ENCODE results near the gene FARSA. TPM values are rescaled to one million over a fixed set of nuclear protein-coding genes. Genes with fewer than 3 reads are reported as not detected.
A peak's percentile ranks its signal among the peaks of the same experiment; 100 is the strongest.

The FARSA gene
- total and polyA plus RNA-seq, 4 experiments from 2014 or later: 53.8 to 68.1 (median 61.2) TPM

DNA sequence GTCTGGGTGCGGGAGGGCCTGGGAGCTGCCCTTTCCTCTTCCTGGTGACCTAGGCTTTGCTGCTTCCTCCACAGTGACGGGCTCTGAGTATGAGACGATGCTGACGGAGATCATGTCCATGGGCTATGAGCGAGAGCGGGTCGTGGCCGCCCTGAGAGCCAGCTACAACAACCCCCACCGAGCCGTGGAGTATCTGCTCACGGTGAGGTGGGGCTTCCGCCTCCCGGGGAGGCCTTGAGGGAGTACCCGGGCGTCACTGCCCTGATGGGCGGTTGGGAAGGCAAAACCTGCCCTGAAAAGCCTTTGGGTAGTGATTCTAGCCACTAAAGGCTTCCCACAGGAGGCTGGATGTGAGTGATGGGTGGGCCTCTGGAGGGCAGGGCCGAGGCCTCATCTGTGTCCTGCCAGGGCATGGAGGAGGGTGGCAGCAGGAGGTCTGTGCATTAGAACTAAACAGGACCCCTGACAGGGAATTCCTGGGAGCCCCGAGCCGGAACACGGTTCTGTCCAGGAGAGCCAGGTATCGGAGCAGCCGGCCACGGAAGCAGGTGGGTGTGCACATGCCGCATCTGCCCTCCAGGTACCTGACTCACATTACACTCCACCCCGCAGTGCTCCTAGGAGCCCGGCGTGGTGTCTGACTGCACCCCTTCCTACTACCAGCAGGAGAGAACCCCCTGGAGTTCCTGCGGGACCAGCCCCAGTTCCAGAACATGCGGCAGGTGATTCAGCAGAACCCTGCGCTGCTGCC, 15.3 kb upstream of the FARSA start:
- Histone ChIP-seq H3K27ac (ENCODE audit: low read depth, low read length) (no peak overlapping the region), H3K4me3 (ENCODE audit: low read length in 2 of 2) (no peak overlapping the region), H3K4me1 (ENCODE audit: insufficient read depth, low read length) (peaks cover 25% of the 10 kb centered on the region), H3K9me3 (ENCODE audit: control insufficient read depth in 1 of 2, low read length in 2 of 2) (no peaks in the 10 kb centered on the region), H3K27me3 (ENCODE audit: insufficient read depth, low read length) (no peaks in the 10 kb centered on the region), H3K36me3 (ENCODE audit: insufficient read depth, low read length) (peaks cover 49% of the 10 kb centered on the region)
- H3K4me1 Mint-ChIP-seq: peaks cover 9 to 39% (median 16%) of the 10 kb centered on the region in 4 donors
- H3K27ac Mint-ChIP-seq: peak overlapping the region in 4 of 7 donors; percentile 29 to 99 (median 60)
- H3K4me3 Mint-ChIP-seq: peak overlapping the region in 2 of 8 donors; percentile 4 to 40
- CTCF ChIA-PET (ENCODE audit: partially characterized antibody): interaction anchor here (0.8 to 1.5 kb wide), 2 partner anchors 16 to 17 kb away, joined by 5 to 7 read pairs; no protein-coding TSS in a partner anchor
- H3K27me3 Mint-ChIP-seq: peaks cover 0 to 2% of the 10 kb centered on the region in 2 donors
- intact Hi-C loops (cut with micrococcal nuclease): loop anchor here (5.0 kb wide), 1 partner anchor 156 kb away; the partner anchor contains the start of gene JUNB
- POLR2A ChIA-PET (ENCODE audit: partially characterized antibody): interaction anchor here (0.9 to 2.0 kb wide), 6 partner anchors 7 to 158 kb away, joined by 3 to 12 read pairs (median 6); partner anchors contain the start of genes CALR, FARSA, GADD45GIP1 and JUNB
- DNase-seq: peak in 1 of 5 donors; percentile 28
- peaks cover 30 to 71% of the 10 kb centered on the region in 2 donors for H3K36me3 Mint-ChIP-seq
- peaks cover 0 to 3% (median 0%) of the 10 kb centered on the region in 8 donors for H3K9me3 Mint-ChIP-seq

DNA sequence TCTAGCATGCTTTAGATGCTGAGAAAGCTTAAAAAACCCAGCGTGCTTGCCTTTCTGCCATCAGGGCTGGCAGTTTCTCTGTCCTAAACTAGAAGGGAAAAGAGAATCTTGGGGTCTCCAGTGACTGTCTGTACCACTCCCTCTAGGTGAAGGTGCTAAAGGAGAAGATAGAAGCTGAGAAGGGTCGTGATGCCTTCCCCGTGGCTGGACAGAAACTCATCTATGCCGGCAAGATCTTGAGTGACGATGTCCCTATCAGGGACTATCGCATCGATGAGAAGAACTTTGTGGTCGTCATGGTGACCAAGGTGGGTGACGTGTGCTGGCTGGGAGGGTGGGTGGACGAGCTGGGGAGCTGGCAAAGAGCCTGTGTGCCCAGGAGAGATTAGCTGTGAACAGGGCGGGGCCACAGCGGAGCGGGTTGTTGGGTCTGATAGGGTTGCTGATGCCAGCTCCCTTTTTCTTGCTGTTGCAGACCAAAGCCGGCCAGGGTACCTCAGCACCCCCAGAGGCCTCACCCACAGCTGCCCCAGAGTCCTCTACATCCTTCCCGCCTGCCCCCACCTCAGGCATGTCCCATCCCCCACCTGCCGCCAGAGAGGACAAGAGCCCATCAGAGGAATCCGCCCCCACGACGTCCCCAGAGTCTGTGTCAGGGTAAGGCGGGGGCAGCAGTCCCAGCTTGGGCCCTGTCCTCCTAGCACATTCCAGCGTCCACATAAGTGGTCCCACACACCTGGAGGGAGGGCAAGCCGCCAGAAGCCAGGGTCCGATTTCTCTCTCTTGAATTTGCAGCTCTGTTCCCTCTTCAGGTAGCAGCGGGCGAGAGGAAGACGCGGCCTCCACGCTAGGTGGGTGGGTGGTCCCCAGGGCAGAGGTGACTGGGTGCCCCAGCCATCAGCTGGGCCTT, 14.4 kb upstream of the FARSA start:
- intact Hi-C loops (cut with micrococcal nuclease): loop anchor here (5.0 kb wide), 1 partner anchor 156 kb away; the partner anchor contains the start of gene JUNB
- Histone ChIP-seq H3K27ac (ENCODE audit: low read depth, low read length) (peak overlapping the region; percentile 0), H3K27me3 (ENCODE audit: insufficient read depth, low read length) (no peaks in the 10 kb centered on the region), H3K4me1 (ENCODE audit: insufficient read depth, low read length) (peaks cover 25% of the 10 kb centered on the region), H3K36me3 (ENCODE audit: insufficient read depth, low read length) (peaks cover 50% of the 10 kb centered on the region), H3K9me3 (ENCODE audit: control insufficient read depth in 1 of 2, low read length in 2 of 2) (no peaks in the 10 kb centered on the region), H3K4me3 (ENCODE audit: low read length in 2 of 2) (no peak overlapping the region)
- Mint-ChIP-seq H3K4me1 (peaks cover 12 to 46% (median 22%) of the 10 kb centered on the region in 4 donors), H3K27ac (peak overlapping the region; percentile 10 to 99 (median 70)), H3K27me3 (peaks cover 0 to 2% of the 10 kb centered on the region in 2 donors), H3K36me3 (peaks cover 36 to 72% of the 10 kb centered on the region in 2 donors), H3K9me3 (peaks cover 0 to 3% (median 0%) of the 10 kb centered on the region in 8 donors), H3K4me3 (peak overlapping the region in 5 of 8 donors; percentile 13 to 26 (median 18))
- DNase-seq: peak in 1 of 5 donors; percentile 38
- CTCF ChIA-PET (ENCODE audit: partially characterized antibody): interaction anchor here (1.5 kb wide), 1 partner anchor 17 kb away, joined by 7 read pairs; no protein-coding TSS in a partner anchor
- POLR2A ChIA-PET (ENCODE audit: partially characterized antibody): interaction anchor here (0.9 to 2.7 kb wide), 6 partner anchors 8 to 157 kb away, joined by 3 to 13 read pairs (median 5); partner anchors contain the start of genes CALR, FARSA, GADD45GIP1 and GCDH

DNA sequence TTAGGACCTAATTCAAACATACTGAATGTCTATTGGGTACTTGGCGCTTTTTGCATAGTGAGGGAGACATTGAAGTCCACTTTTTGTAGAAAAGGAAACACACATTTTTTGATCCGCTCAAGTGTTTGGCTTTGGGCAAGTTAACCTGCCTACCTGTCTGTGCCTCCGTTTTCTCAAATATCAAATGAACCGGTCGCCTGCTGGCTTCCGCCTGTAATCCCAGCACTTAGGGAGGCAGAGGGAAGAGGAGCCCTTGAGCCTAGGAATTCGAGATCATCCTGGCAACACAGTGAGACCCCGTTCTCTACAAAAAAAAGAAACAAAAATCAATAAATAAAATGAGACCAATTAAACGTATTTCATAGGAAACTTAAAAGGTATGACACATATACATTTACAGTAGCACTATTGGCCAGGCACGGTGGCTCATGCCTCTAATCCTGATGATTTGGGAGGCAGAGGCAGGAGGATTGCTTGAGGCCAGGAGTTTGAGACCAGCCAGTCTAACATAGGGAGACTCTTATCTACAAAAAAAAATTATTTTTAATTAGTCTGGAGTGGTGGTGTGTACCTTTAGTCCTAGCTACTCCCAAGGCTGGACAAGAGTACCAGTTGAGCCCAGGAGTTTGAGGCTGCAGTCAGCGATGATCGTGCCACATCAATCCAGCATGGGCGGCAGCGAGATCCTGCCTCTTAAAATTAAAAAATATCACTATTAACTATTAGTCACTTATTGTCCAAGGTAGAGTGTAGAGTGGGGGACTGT, 13.4 kb upstream of the FARSA start:
- peaks cover 25% of the 10 kb centered on the region for H3K4me1 ChIP-seq (ENCODE audit: insufficient read depth, low read length)
- H3K36me3 Mint-ChIP-seq: peaks cover 44 to 73% of the 10 kb centered on the region in 2 donors
- intact Hi-C loops (cut with micrococcal nuclease): loop anchor here (5.0 kb wide), 1 partner anchor 155 kb away; the partner anchor contains the start of gene JUNB

DNA sequence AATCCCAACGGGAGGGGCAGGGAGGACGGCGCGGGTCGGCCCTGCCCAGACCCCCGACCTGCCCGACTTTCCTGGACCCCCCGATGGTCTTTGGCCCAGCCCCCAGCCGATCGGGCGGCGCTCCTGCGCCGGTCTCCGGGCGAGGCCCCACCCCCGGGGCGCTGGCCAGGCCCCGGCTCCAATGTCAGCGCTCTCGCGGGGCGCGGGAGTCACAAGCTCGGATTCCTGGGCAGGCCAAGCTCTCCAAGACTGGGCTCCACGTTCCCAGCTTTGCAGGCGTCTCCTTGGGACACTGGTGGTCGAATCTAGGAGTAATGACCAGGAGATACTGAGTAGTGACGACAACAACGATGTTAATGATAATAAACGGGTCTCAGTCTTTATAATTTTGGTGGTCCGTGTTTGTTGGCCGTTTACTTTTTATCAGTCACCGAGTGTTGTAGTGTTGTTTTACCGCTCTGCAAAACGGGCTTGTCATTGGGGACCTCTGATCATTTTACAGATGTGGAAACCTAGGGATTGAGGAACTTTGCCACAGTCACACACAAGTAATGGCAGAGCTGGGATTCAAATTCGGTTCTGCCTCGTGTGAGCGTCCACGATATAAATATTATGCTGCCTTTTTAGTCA, 12.7 kb upstream of the FARSA start:
- DNase-seq: peak in 1 of 5 donors; percentile 43
- no peaks in the 10 kb centered on the region for H3K9me3 ChIP-seq (ENCODE audit: control insufficient read depth in 1 of 2, low read length in 2 of 2)
- H3K27ac ChIP-seq (ENCODE audit: low read depth, low read length): peak overlapping the region; percentile 78
- Mint-ChIP-seq H3K4me1 (peaks cover 14 to 52% (median 27%) of the 10 kb centered on the region in 4 donors), H3K36me3 (peaks cover 37 to 69% of the 10 kb centered on the region in 2 donors), H3K9me3 (peaks cover 0 to 3% (median 0%) of the 10 kb centered on the region in 8 donors), H3K4me3 (peak overlapping the region; percentile 79 to 91 (median 86)), H3K27ac (peak overlapping the region; percentile 83 to 99 (median 96)), H3K27me3 (peaks cover 0 to 2% of the 10 kb centered on the region in 2 donors)
- CTCF ChIA-PET (ENCODE audit: partially characterized antibody): interaction anchor here (0.8 to 1.3 kb wide), 2 partner anchors 20 to 61 kb away, joined by 3 to 5 read pairs; no protein-coding TSS in a partner anchor
- H3K27me3 ChIP-seq (ENCODE audit: insufficient read depth, low read length): no peaks in the 10 kb centered on the region
- intact Hi-C loops (cut with micrococcal nuclease): loop anchor here (5.0 kb wide), 1 partner anchor 154 kb away; the partner anchor contains the start of gene JUNB
- peak overlapping the region in 1 of 2 donors; percentile 64 for H3K4me3 ChIP-seq (ENCODE audit: low read length in 2 of 2)
- peaks cover 25% of the 10 kb centered on the region for H3K4me1 ChIP-seq (ENCODE audit: insufficient read depth, low read length)
- POLR2A ChIA-PET (ENCODE audit: partially characterized antibody): interaction anchor here (0.6 to 2.7 kb wide), 5 partner anchors 8 to 32 kb away, joined by 3 to 13 read pairs (median 4); partner anchors contain the start of genes FARSA and GADD45GIP1
- H3K36me3 ChIP-seq (ENCODE audit: insufficient read depth, low read length): peaks cover 61% of the 10 kb centered on the region

More for the DNA sequence above, 13.4 kb upstream of the FARSA start:
- H3K9me3 ChIP-seq (ENCODE audit: control insufficient read depth in 1 of 2, low read length in 2 of 2): no peaks in the 10 kb centered on the region
- H3K27ac ChIP-seq (ENCODE audit: low read depth, low read length): peak overlapping the region; percentile 78
- CTCF ChIA-PET (ENCODE audit: partially characterized antibody): interaction anchor here (0.8 to 1.5 kb wide), 3 partner anchors 18 to 62 kb away, joined by 3 to 7 read pairs (median 5); no protein-coding TSS in a partner anchor
- H3K27me3 Mint-ChIP-seq: peaks cover 0 to 2% of the 10 kb centered on the region in 2 donors
- peak overlapping the region; percentile 79 to 91 (median 86) for H3K4me3 Mint-ChIP-seq
- peak overlapping the region; percentile 83 to 99 (median 94) for H3K27ac Mint-ChIP-seq
- H3K9me3 Mint-ChIP-seq: peaks cover 0 to 3% (median 0%) of the 10 kb centered on the region in 8 donors
- H3K36me3 ChIP-seq (ENCODE audit: insufficient read depth, low read length): peaks cover 57% of the 10 kb centered on the region
- no peak for DNase-seq
- POLR2A ChIA-PET (ENCODE audit: partially characterized antibody): interaction anchor here (0.6 to 2.7 kb wide), 8 partner anchors 9 to 156 kb away, joined by 3 to 13 read pairs (median 5); partner anchors contain the start of genes CALR, FARSA, GADD45GIP1 and JUNB
- H3K27me3 ChIP-seq (ENCODE audit: insufficient read depth, low read length): no peaks in the 10 kb centered on the region
- peaks cover 14 to 52% (median 27%) of the 10 kb centered on the region in 4 donors for H3K4me1 Mint-ChIP-seq
- peak overlapping the region in 1 of 2 donors; percentile 64 for H3K4me3 ChIP-seq (ENCODE audit: low read length in 2 of 2)

DNA sequence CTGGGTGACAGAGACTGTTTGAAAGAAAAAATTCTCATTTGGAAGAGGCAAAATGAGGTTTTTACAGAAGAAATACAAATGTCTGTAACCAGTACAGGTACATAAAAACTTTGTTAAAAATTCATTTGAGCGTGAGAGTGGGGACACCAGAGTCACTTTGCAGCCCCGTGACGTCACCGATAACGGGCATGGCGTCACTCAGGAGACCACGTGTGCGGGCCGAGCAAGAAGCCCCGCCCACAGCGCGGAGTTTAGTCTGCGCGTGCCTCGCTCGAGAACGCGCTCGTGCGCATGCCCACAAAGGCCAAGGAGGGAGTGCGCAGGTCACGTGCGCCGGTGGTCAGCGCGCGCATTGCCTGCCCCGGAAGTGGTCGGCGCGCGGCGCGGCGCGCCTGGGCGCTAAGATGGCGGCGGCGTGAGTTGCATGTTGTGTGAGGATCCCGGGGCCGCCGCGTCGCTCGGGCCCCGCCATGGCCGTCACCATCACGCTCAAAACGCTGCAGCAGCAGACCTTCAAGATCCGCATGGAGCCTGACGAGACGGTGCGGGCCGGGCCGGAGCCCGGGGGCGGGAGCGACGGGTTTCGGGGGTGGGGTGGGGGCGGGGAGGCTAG, 12.1 kb upstream of the FARSA start, which contains the start of gene RAD23A:
RAD23A (plus strand) TSS at position 384 of the 613 bp plus-strand sequence; CDS start at position 471, 87 bp downstream.
- intact Hi-C loops (cut with micrococcal nuclease): loop anchor here (1.0 to 5.0 kb wide), 4 partner anchors 12 to 153 kb away; partner anchors contain the start of genes FARSA, GADD45GIP1, JUNB and SYCE2
- H3K36me3 Mint-ChIP-seq: peaks cover 38 to 71% of the 10 kb centered on the region in 2 donors
- Histone ChIP-seq H3K9me3 (ENCODE audit: control insufficient read depth in 1 of 2, low read length in 2 of 2) (no peaks in the 10 kb centered on the region), H3K27me3 (ENCODE audit: insufficient read depth, low read length) (no peaks in the 10 kb centered on the region), H3K36me3 (ENCODE audit: insufficient read depth, low read length) (peaks cover 67% of the 10 kb centered on the region), H3K27ac (ENCODE audit: low read depth, low read length) (peak within 1 kb of the TSS; percentile 78), H3K4me1 (ENCODE audit: insufficient read depth, low read length) (peaks cover 32% of the 10 kb centered on the region), H3K4me3 (ENCODE audit: low read length in 2 of 2) (peak within 1 kb of the TSS in 1 of 2 donors; percentile 64)
- H3K9me3 Mint-ChIP-seq: peaks cover 0 to 3% (median 0%) of the 10 kb centered on the region in 8 donors
- peak; percentile 97 to 98 (median 98) for DNase-seq
- POLR2A ChIA-PET (ENCODE audit: partially characterized antibody): interaction anchor here (0.9 to 2.7 kb wide), 4 partner anchors 8 to 31 kb away, joined by 4 to 13 read pairs (median 5); partner anchors contain the start of gene FARSA
- peak within 1 kb of the TSS; percentile 96 to 99 (median 97) for H3K27ac Mint-ChIP-seq
- H3K4me1 Mint-ChIP-seq: peaks cover 15 to 57% (median 30%) of the 10 kb centered on the region in 4 donors
- peak within 1 kb of the TSS; percentile 87 to 96 (median 90) for H3K4me3 Mint-ChIP-seq
- CTCF ChIA-PET (ENCODE audit: partially characterized antibody): interaction anchor here (0.8 to 1.3 kb wide), 2 partner anchors 20 to 60 kb away, joined by 3 to 5 read pairs; no protein-coding TSS in a partner anchor
- H3K27me3 Mint-ChIP-seq: peaks cover 0 to 2% of the 10 kb centered on the region in 2 donors
